NCI-H128 (cell line): Measurements from ENCODE around the gene TECR.
"Not testable (repeated sequence)": the region's sequence is repeated elsewhere in the genome, so short reads cannot be mapped to it uniquely, and the experiment has no call there.

Experiments
- DNase-seq: peaks from one replicate; lab custom pipeline; 2025; ENCODE audit not compliant: unreplicated experiment; lab: John Stamatoyannopoulos, UW

Gene TECR

DNA sequence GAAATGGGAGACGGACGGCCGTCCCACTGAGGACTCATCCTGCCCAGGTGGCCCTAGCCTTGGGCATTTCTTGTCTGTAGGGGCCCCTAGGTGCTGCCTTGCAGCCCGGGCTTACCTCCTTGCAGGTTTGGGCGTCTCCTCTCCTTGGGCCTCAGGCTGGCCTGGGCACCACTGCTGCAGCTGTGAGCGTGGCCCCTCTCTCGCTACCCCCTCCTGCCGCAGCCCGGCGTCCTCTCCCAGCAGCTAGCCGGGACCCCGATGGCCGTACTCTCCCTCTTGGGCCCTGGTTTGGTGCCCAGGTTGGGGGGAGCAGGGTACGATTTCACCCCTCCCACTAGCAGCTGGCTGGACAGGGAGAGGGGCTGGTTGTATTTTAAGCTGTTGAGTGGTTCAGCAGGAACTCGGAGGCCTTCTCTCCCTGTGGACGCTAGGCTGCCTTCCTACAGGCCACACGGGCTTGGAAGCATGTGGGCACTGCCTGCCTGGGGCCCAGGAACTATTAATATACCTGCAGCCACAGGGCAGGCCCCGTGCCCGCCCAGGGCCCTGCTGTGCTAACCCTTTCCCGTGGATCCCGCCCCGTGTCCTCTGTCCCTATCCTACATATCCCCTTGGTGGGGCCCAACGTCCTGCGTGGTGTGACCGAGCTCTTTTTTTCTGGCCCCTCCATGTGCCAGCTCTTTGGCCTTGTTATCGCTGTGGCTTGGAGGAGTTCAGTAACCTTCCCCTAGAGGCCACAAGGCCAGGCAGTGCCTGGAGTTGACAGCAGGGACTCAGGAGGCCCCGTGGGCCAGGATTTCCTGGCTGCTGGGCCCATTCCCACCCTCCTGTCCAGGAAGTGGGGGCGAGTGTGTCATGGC, 30.8 kb downstream of the TECR start:
- DNase-seq = no peak

GRCh38 chr19:14560776-14561108, 31.3 kb downstream of the TECR start:
- no peak for DNase-seq

DNA sequence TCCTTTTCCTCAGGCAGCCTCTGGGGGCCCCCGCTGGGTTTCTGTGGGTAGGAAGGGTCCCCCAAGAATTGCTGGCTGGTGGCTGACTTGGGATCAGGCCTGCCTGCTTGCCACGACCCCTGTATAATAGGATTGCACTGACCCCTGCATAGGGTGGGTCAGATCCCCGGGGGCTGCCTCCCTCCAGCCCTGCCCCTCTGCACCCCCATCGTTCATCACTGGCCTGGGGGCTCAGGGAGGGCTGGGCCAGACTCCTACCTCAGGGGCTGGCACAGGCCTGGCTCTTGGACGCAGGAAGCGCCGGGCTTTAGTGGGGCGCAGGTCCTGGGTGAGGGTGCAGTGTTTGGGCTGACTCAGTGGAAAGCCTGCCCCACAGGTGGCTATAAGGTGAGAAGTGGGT, 31.9 kb downstream of the TECR start:
- no peak for DNase-seq

DNA sequence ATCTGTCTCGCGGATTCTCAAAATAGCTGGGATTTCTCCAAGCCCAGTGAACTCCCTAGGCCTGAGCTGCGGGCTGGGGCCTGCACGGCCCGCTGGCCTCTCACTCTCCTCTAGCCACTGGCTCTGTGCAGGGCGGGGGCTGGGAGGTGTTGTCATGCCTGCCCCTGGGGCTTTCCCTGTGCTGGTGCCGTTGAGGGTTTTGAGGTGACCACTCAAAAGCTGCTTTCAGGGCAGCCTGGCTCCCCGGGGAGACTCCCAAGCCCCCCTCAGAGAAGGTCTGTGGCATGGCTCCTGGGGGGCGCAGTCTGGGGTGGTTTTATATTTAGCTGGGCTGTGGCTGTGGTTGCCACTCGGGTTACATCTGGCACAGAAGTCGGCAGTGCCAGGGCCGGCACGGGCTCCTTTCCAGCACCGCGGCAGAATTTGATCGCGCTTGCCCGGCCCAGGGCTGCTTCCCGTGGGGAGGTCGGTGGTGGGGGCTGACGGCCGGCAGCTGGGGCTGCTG, 32.5 kb downstream of the TECR start:
- DNase-seq = no peak

GRCh38 chr19:14562660-14563589, 33.5 kb downstream of the TECR start:
- DNase-seq = no peak

DNA sequence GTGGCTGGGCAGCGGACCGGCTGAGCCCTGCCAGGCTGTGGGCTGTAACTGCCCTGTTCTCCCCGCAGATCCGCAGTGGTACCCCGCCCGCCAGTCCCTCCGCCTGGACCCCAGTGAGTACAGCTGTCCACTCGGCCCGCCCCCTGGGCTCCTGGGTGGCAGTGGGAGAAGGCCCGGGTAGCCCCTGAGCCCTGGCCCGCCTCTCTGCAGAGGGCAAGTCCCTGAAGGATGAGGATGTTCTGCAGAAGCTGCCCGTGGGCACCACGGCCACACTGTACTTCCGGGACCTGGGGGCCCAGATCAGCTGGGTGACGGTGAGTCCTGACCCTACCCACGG, 34.2 kb downstream of the TECR start:
- DNase-seq = no peak

- DNase-seq = no peak
Observed at GRCh38 chr19:14563989-14564651, 34.7 kb downstream of the TECR start.

- not testable (repeated sequence) for DNase-seq
Observed at GRCh38 chr19:14564652-14565297, 35.4 kb downstream of the TECR start.

- no peak for DNase-seq
Observed at GRCh38 chr19:14565298-14565679, 35.9 kb downstream of the TECR start.

GRCh38 chr19:14565765-14566711, 36.6 kb downstream of the TECR start:
- no peak for DNase-seq

- DNase-seq = no peak
Observed at GRCh38 chr19:14566712-14567077, 37.3 kb downstream of the TECR start.

DNA sequence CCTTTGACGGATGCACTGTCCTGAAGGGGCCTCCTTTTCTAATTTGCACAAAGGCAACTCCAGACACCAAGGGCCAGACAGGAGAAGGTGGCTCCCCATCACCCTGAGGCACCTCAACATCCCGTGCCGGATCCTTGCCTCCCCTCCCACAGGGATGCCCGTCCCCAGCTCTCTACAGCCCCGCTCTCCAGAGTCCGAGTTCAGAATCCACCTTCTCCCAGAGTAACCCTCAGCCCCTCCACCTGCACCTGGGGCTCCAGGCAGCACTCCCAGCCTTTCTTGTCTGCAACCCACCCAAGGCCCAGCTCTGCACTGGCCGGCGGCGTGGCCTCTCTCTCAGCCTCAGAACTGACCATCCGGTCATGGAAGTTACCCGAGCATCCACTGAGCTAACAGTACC, 37.7 kb downstream of the TECR start:
- no peak for DNase-seq

- no peak for DNase-seq
Observed at GRCh38 chr19:14570864-14571527, 41.6 kb downstream of the TECR start.

DNA sequence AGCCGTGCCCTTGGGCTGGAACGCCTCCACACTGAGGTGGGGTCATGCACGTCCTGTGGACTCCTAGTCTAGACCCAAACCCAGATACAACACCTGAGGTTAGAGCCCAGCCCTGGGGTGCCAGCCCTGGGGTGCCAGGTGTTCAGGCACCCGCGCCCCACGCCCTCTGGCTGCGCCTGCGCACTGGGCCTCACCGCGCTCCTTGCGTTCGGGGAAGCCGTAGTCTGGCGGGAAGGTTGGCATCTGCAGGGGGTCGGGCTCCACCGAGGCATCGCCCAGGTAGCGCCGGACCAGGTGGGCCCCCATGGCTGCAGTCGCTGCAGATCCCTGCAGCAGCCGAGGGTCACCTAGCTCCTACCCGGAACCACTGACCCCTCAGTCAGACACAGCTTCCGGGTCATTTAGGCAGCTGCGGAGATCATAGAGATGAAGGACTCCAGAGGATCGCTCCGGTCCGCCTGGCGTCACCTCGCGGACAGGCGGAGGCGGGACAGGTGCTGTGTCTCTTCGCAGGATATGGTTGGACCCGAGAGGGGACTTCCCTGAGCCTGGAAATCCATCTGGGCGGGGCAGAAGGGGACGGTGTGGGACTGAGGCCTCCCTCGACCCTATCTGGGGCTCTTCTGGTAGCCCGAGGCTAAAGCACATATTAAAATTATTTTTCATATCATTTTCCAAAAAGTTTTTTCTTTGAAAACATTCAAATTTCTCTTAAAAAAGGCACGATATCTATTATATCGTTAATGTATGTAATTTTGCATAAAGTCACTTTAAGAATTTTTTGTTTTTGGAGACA, 42.5 kb downstream of the TECR start, which contains the start of gene NDUFB7:
TSS of gene NDUFB7 (minus strand) at position 372 of the 796 bp plus-strand sequence. CDS start at position 306, 66 bp downstream.
- DNase-seq = peak; percentile 87

DNA sequence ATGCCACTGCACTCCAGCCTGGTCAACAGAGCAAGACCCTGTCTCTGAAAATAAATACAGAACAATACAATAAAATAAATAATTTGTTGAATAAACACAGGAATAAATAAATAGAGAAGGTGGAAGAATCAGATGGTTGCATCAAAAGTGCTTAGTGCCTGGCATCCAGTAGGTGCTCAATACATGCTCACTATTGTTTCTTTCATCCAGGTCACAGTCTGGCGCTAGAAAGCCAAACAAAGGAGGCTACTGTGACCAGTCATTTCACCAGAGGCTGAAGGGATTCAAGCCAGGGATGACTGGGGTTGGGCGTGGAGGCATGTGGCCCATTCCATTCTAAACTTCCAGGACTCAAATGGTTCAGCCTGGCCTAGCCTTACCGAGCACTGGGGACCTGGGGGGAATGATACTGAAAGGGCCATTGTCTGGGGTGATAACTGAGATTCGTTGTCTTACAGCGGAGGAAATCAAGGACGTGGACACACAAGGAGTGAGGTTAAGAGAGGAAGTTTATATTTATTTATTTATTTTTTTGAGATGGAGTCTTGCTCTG, 46.1 kb downstream of the TECR start:
- DNase-seq = no peak

DNA sequence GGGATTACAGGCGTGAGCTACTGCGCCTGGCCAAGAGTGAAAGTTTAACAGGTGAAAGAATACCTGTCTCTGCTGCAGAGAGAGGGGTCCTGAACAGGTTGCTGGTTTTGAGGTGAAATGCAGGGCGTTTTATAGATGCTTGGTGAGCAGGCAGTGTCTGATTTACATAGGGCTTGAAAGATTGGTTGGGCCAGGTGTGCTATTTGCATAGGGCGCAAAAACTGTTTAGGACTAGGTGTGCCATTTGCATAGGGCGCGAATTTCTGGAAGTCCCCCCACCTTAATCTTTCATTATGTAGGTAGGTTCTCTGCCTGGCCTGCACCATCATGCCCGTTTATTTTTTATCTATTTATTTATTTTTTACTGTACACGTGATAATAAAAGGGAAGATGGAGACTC, 47.0 kb downstream of the TECR start:
- DNase-seq = no peak

DNA sequence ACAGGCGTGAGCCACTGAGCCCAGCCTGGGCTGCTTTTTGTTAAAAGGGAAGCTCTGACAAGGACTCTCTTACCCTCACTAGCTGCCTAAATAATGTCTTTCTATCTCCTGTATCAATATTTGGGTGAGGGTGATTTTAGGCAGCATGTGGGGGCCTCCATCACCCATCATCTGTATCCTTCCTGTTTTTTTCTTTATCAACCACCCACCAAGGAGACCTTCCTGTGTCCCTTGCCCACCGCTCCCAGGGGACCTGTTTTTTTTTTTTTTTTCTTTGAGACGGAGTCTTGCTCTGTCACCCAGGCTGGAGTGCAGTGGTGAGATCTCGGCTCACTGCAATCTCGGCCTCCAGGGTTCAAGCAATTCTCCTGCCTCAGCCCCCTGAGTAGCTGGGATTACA, 47.9 kb downstream of the TECR start:
- DNase-seq = no peak

DNA sequence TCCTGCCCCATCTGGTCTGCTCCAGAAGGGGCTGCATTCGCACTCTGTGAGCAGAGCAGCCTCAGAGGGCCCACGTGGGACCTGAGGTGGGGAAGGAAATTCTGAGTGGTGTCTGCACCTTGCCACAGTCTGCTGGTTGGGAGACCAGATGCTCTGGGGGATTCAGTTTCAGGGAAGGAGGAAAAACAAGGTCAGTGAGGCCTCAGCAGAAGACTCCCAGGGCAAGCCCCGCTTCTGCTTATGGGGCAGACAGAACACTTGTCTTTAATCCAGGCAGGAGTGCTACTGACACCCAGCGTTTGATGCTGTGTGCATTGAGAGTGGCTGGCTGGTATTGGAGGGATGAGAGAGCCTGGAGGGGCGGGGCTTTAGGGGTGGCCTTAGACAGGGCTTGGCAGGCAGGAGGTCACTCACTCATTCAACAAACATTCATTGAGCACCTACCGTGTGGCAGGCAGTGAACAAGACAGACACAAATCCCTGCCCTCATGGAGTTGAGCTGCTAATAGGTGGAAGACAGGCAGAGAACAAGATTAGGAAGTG, 48.6 kb downstream of the TECR start:
- no peak for DNase-seq
